HG03469 (cell line): ENCODE measurements around the gene C6orf15.

Experiments
- ATAC-seq: cut with Tn5 transposase; IDR thresholded peaks from one replicate; pipeline ENCODE4 v1.9.1; 2021; ENCODE audit warnings: mild to moderate bottlenecking, moderate library complexity, moderate number of reproducible peaks; ENCODE audit not compliant: unreplicated experiment

The C6orf15 gene

DNA sequence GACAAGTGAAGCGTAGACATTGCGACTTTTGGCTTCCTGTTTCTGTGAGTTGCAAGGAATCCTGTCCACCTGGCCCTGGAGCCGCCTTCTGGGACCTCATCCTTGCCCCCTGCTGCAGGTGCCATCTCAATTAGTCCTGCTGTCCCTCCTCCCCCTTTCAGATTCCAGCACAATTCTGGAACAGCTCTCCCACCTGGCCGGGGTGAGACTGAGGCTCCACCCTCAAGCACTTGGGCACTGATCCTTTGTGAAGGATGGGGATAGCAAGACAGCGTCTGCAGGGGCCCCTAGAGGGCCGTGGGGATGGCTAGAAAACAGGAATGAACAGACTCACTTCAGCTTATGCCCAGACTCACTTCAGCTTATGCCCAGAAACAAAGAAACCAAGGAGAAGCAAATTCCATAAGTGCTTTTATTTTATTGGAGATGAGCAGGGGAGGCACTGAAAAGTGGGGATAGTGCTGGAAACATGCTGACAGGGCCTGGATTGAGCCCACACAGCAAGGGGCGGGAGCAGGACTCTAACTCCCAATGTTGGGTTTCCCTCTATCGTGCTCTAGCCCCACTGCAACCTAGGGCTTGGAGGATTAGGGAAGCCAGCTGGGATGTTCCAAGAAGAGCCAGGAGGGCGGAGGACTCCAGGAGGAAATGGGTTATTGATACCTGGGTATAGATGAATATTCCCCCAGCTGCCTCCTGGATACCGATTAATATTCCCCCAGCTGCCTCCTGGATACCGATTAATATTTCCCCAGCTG lies 1.4 kb downstream of the C6orf15 start:
- ATAC-seq = no peak

DNA sequence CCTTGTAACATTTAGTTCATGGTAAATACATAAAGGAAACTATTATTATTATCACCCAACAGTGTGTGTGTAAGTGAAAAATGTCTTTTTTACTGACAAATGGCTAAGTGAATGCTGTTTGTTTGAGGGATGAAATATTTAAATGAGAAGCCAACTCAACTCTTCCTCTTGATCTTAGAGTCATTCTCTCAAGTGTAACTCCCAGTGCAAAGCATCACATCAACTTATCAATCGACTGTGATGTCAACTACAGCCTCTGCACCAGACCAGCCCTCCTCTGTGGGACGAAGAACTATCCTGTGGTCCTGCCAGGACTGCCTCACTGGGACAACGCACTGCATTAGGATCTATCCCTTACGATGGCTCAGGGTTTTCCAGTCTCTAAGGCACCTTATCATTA lies 5.3 kb downstream of the C6orf15 start:
- no peak for ATAC-seq

DNA sequence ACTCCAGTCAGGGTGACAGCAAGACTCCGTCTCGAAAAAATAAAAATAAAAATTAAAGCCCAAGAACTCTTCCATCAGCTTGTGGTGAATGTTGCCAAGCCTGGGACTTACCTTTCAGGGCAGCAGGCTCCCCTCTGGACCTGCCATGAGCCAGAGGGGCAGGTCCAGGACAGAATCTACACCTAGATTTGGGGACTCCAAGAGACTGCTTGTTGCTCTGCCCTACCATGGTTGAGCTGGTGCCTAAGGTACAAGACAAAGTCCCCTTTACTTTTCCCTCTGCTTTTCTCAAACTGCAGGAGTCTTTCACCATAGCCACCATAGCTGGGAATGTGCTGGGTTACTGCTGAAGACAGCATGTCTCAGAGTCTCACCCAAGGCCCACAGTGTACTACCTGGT lies 9.2 kb downstream of the C6orf15 start:
- ATAC-seq = no peak

DNA sequence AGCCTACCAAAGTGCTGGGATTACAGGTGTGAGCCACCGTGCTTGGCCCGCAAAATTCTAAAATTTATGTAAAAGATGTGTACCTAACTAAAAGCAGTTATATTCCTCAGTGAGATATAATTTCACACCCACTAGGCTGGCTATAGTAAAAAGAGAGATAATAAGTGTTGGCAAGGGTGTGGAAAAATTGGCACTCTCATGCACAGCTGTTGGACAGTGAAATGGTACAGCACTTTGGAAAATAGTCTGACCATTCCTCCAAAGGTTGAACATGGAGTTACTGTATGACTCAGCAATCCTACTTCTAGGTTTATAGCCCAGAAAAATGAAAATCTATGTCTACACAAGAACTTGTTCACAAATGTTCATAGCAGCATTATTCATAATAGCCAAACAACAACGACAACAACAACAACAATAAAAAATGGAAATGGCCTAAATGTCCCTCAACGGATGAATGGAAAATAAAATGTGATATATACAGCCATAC lies 13.9 kb downstream of the C6orf15 start:
- ATAC-seq = no peak

DNA sequence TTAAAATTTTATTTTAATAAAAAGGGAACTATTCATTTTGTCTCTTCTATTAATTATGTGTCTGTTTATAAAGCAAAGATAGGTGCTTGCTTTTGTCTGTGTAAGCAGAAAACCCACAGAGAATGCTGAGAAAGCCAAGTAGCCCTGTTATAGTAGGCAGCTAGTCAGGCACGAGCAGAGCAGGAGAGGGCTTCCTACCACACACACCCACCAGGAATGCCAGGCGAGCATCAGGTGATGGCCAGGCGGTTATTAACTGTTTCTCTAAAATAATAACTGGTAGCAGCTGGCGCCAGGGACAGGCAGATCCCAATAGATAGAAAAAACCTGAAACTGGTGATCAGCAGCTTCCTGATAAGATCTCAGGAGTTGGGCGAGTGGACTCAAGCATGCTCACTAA lies 15.7 kb downstream of the C6orf15 start:
- no peak for ATAC-seq

DNA sequence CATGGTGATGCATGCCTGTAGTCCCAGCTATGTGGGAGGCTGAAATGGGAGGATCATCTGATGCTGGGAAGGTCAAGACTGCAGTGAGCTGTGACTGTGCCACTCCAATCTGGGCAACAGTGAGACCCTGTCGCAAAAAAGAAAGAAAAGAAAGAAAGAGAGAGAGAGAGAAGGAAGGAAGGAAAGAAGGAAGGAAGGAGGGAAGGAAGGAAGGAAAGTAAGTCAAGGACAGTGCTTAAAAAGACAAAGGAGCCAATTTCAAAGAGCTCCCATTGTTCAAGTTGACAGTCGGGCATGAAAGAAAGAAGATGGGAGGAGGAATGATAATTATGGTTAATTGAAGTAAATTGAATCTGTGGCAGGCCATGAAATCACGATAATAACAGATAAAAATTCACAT lies 16.2 kb downstream of the C6orf15 start:
- no peak for ATAC-seq

DNA sequence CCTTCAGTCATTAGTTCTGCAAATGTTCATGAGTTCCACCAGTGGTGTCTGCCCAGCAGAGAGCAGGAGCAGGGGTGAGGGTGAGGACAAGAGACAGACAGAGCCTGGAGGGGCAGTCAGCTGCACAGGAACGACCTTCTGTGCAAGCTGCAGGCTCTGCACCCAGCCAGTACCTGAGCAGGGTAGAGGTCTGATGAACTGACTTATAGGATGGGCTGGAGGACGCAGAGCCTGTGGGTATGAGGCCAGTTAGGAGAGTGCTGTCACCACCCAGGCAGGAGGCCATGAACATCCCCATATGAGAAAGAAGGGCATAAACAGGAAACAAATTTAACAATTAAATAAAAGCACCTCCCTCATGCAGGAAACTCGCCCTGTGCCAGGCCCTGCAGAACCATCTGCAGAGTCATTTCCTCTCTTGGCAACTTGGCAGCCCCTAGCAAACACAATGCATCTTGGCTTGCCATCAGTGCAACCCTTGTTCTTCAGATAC lies 17.9 kb downstream of the C6orf15 start:
- ATAC-seq = no peak

DNA sequence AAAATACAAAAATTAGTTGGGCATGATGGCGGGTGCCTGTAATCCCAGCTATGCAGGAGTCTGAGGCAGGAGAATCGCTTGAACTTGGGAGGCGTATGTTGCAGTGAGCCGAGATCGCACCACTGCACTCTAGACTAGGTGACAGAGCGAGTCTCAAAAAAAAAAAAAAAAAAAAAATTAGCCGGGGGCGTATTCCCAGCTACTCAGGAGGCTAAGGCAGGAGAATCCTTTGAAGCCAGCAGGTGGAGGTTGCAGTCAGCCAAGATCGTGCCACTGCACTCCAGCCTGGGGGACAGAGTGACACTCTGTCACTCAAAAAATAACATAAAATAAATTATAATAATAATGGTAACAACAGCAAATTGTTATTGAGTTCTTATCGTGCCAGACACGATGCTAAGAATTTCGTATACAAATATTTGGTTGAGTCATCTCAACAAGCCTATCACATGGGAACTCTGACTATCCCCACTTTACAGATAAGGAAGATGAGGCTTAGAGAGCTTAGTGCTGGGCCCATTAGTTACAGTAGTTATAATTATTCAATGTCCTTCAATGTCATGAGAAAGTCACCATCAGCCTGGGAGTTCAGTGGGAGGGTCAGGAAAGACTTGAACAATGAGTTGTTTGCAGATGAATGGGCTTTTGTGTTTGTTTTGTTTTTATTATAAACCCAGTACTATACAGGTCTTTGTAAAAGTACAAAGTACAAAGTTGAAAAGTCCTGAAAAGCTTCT lies 19.4 kb downstream of the C6orf15 start:
- no peak for ATAC-seq

DNA sequence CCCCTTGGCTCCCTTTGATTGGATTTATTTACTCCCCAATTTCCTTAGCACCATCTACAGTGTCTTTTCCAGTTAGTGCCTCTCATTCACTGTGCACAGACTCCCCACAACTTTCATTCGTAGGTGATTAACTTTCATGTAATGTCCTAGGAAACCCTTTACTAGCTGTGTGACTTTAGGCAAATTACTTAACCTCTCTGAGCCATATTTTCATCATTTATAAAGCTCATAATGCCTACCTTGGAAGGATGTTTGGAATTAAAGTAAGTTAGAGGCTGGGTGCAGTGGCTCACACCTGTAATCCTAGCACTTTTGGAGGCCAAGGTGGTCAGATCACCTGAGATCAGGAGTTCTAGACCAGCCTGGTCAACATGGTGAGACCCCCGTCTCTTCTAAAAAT lies 20.1 kb downstream of the C6orf15 start:
- no peak for ATAC-seq

DNA sequence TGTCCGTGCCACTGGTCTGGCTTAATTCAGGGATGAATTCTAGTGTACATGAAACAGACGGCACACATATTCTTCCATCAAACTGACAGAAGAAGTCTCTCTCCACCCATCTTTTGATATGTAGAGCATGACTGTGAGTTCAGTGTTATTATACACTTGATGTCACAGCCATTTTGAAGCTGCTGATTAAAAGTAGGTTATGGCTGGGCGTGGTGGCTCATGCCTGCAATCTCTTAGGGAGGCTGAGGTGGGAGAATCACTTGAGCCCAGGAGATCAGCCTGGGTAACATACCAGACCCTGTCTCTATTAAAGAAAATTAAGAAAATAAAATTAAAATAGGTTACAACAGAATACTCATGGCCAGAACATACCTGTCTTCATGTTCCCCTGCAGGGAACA lies 20.7 kb downstream of the C6orf15 start:
- no peak for ATAC-seq

DNA sequence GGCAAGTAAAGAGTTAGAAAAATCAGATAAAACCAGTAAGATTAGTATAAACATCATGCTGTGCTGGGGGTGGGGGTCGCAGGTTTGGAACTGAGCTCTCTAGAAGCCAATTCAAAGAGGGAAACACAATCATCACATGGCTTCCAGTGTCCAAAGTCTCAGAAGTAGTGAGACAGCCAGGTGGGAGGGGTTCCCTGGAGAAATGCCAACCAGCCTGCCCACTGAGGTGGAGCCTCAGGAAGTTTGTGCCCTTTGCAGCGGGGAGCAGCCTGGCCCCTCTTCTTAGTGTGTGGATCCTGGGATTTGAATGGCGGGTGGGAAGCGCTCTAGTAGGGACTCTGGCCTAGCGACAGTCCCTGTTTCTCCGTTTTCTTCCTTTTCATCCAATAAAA lies 21.4 kb downstream of the C6orf15 start:
- ATAC-seq = no peak

DNA sequence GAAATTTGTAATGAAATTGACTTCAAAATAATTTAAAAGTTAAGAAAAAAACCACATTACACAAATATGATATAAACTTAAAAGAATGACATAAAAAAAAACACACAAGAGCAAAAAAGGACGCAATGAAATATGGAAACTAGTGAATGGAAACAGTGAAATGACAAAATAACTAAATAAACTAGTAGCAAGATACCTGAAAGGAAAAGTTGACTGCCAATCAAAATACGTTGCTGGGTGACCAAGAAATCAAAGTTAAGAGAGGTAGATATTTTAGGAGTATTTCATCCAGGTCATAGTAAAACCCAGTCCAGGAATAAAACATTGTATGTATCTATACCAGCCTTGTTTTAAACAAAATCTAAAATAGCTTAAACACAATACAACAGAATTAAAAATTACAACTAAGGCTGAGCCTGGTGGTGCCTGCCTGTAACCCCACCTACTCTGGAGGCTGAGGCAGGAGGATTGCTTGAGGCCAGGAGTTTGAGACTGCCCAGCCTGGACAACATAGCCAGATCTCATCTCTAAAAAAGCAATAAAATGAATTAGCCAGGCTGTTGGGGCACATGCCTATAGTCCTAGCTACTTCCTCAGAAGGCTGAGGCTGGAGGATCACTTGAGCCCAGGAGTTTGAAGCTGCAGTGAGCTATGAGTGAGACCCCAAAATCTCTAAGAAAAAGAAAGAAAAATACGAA lies 22.0 kb downstream of the C6orf15 start:
- no peak for ATAC-seq

DNA sequence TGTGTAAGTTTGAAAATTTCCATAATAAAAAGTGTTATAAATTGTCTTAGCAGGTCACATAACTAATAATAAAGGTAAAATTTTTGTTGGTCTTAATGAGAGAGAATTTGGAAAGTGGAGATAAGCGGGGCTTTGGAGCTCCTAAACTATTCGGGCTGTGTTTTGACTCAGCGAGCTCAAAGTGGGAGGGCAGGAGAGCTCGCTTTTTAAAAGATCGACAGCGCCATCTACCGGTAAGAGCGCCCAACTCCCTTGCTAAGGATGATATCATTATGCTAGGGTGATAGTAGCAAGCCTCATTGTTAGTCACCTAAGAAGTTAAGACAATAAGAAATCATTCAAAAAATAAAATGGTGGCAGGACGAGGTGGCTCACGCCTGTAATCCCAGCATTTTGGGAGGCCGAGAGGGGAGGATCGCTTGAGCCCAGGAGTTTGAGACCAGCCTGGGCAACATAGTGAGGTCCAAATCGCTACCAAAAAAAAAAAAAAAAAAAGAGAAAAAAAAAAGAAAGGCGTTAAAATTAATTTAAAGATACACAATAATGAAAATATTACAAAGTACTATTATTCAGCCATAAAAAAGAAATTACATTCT lies 24.8 kb downstream of the C6orf15 start:
- no peak for ATAC-seq

DNA sequence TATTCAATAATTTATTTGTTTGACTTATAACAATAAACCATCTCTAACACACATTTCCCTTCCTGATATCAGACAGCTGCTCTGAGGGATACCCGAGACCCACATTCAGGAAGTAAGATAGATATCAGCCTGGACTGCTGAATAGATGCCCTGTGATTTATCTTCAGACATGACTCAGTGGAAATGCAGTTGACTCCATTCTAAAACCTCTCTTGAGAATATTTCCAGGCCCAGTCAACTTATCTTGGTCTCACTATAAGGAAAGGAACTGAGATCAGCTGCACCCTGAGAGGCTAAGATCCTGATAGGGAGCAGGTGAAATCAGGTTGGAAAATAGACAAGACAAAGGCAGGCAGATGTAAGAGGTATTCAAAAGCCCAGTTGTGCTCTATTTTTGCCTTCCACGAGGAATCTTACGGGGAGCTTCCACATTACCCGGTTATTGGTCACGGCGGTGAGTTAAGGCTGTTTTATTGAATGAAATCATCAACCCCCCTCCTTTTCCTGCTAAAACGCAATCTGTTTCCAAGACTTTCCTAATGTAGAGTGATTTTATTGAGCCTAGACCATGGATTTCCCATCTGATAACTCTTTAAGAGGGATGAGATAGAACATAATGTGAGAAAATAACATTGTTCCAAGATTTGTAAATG lies 25.5 kb downstream of the C6orf15 start:
- no peak for ATAC-seq

DNA sequence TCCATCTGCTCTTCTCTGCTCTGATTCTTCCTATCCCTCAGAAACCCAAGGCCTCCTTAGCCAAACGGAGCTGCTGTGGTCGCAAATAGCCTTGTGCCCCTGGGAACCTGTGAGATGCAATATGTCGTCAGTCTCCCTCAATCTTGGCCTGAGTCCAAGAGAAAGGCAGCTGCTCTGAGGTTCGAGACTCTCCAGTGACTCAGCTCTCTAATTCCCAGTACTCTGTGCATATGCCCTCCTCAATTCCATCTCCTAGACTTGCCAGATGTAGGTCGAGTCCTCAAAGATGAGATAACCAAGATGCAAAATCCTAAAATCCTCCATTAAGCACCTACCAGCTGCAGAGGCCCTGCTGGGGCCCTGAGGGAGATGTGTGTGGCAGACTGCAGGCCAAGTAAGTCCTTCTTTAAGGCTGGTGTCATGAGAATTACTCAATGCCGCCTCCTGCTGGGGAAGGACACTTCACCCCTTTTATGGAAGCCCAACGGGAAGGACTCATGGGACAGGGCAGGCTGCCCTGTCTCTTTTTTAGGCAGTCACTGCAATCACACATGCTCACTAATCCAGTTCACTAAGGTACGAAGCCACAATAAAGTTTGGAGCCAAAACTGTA lies 28.5 kb downstream of the C6orf15 start:
- no peak for ATAC-seq

DNA sequence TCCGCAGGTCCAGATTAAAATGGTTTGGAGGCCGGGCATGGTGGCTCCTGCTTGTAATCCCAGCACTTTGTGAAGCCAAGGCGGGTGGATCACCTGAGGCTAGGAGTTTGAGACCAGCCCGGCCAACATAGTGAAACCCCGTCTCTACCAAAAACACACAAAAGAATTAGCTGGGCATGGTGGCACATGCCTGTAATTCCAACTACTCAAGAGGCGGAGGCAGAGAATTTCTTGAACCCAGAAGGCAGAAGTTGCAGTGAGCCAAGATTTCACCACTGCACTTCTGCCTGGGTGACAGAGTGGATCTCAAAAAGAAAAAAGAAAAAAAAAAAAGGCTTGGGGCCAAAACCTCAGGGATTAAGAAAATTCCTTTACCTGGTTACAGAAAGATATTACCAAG lies 30.5 kb downstream of the C6orf15 start:
- no peak for ATAC-seq

DNA sequence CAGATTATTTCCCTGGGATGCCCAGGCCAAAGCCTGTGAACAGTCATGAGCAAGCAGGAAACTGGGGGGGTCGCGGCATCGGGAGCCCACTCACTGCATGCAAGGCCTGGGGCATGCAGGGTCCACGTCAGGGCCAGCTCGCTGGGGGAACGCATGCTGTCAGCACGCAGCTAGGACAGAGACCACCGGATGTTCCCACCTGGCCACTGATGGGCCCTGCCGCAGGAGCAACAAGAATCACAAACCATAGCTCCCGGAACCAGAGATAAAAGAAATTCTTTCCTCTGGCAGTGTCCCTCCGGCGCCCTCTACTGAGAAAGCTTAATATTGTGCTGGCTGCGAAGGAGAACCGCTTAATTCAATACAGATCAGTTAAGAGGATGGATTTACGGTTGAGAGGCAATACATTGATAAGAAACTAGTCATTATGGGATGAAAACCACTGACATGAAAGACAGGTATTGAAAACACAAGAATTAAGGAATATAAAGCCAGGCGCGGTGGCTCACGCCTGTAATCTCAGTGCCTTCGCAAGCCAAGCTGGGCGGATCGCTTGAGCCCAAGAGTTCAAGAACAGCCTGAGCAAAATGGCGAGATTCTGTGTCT lies 32.6 kb downstream of the C6orf15 start:
- ATAC-seq = no peak

DNA sequence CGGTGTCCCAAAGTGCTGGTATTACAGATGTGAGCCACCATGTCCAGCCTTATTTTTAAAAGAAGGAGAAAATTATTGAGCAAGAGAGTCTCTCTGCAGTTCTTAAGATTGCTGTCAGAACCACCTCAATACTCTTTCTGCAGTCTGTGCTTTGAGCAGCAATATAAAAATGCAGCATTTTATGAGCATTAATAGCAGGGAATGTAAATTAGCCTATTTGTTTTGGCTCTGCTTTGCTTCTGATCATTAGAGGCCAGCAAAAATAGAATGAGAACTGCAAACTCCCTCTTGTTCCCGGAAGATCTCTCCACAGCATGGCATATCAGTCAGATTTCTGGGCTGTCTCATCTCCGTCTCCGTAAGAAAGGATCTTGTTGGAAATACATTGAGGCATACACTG lies 35.8 kb downstream of the C6orf15 start:
- ATAC-seq = no peak

DNA sequence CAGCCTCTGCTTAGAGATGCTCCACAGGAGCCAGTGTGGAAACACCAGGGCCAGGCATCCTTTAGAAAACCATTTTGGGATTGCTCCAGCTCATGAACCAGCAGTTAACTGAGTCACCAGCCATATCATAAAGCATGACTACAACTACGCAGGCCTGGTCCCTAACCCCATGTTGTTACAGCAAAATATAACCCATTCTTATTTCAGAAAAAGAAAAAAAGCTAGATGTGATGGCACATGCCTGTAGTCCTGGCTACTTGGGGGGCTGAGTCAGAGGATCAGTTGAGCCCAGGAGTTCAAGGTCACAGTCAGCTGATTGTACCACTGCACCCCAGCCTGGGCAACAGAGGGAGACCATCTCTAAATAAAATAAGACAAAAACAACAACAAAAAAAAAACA lies 36.8 kb downstream of the C6orf15 start:
- ATAC-seq = no peak

DNA sequence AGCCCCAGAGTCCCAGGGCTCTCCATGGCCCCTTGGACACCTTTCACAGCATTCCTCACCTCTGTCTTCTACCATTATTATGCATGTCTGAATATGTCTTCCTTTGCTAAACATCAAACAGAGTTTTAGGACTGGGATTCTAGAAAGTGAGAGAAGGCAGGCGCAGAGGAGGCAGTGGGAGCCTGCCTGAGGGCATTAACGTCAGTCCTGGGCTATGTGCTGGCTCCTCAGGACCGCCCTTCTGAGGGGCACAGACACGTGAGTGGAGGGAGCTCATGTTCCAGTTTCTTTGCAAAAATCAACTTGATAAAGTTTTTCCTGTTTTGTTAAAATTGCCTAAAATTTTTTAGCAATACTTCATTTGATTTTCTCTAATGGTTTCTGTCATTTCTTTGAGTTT lies 38.0 kb downstream of the C6orf15 start:
- ATAC-seq = no peak
